Retinal pigment epithelial cell (primary cell): ENCODE results near the gene NDUFB2.

Experiments used
- DNase-seq: peaks from one replicate; pipeline ENCODE4 v3.0.0-alpha.2; 2010; ENCODE audit warnings: low read depth
- H3K4me3 ChIP-seq: 2 replicates; pipeline ENCODE4 v1.5.1; 2011; ENCODE audit warnings: mild to moderate bottlenecking, low read length, control low read depth, moderate library complexity
- CTCF ChIP-seq: conservative IDR thresholded peaks from 2 replicates; pipeline ENCODE4 v1.5.1; 2011; ENCODE audit warnings: low read depth, low read length, control low read depth, inconsistent platforms

NDUFB2 gene

GRCh38 chr7:140677496-140677895 lies 19.0 kb upstream of the NDUFB2 start:
- no peak overlapping the region for H3K4me3 ChIP-seq
- no peak for DNase-seq
- no peak for TF ChIP-seq CTCF

GRCh38 chr7:140678081-140678815 lies 18.3 kb upstream of the NDUFB2 start:
- H3K4me3 ChIP-seq, result no peak overlapping the region
- TF ChIP-seq CTCF, result no peak
- no peak for DNase-seq

GRCh38 chr7:140678816-140679130 lies 17.7 kb upstream of the NDUFB2 start:
- TF ChIP-seq CTCF, result no peak
- DNase-seq, result no peak

GRCh38 chr7:140679186-140679585 lies 17.3 kb upstream of the NDUFB2 start:
- no peak for TF ChIP-seq CTCF
- no peak overlapping the region for H3K4me3 ChIP-seq
- no peak for DNase-seq

More at GRCh38 chr7:140678816-140679130, 17.7 kb upstream of the NDUFB2 start:
- H3K4me3 ChIP-seq, result no peak overlapping the region

GRCh38 chr7:140680886-140681285 lies 15.6 kb upstream of the NDUFB2 start:
- H3K4me3 ChIP-seq, result no peak overlapping the region
- no peak for DNase-seq
- TF ChIP-seq CTCF, result no peak

GRCh38 chr7:140681766-140682165 lies 14.7 kb upstream of the NDUFB2 start:
- no peak overlapping the region for H3K4me3 ChIP-seq
- DNase-seq, result no peak
- no peak for TF ChIP-seq CTCF

- no peak for TF ChIP-seq CTCF
- DNase-seq, result no peak
Measured at GRCh38 chr7:140683657-140684056, 12.9 kb upstream of the NDUFB2 start.

More at GRCh38 chr7:140683657-140684056, 12.9 kb upstream of the NDUFB2 start:
- no peak overlapping the region for H3K4me3 ChIP-seq
